ENCODE data around the gene PKP4. TPM values are rescaled to one million over a fixed set of nuclear protein-coding genes. Genes with fewer than 3 reads are reported as not detected.

PKP4 gene
- total RNA-seq, 1 donor from 2014 or later, result 83.9 TPM

DNA sequence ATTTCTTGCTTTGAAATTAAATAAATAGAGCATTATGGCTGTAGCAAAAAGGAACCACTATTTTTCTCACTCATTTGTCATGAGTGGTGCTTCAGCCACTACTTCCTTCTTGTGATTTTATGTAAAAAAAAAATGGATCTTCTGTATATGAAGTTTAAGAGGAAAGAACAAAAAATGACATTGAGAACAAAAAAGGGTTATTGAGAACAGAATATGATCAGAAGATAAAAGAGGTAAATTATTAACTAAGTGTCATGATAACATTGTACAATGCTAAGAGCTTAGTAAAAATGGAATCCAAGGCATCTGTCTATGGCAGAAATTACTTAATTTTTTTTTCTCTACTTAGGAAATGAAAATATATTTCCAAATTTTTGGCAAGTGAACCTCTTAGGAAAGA is 103.5 kb downstream of the PKP4 start:
- Histone ChIP-seq H3K27me3 (no peaks in the 10 kb centered on the region), H3K36me3 (no peaks in the 10 kb centered on the region), H3K9ac (no peak overlapping the region), H3F3A (ENCODE audit: low read depth) (no peaks in the 10 kb centered on the region), H3K4me3 (no peak overlapping the region), H3K4me1 (no peaks in the 10 kb centered on the region), H3K4me2 (no peak overlapping the region), H3K27ac (no peak overlapping the region), H2AFZ (replicated peaks) (no peak overlapping the region), H4K20me1 (ENCODE audit: low read depth) (no peaks in the 10 kb centered on the region), H3K79me2 (ENCODE audit: low read depth) (no peaks in the 10 kb centered on the region), H3K9me3 (ENCODE audit: low read depth) (no peaks in the 10 kb centered on the region)
- H3K36me3 Mint-ChIP-seq, result no peaks in the 10 kb centered on the region
- H3K27ac Mint-ChIP-seq, result no peak overlapping the region
- DNase-seq (ENCODE audit: low spot score), result no peak
- no peak overlapping the region for H3K4me3 Mint-ChIP-seq
- H3K27me3 Mint-ChIP-seq (ENCODE audit: insufficient read depth, low read depth), result peaks cover 2% of the 10 kb centered on the region
- TF ChIP-seq EZH2 (IDR thresholded peaks at IDR 0.05) (no peak), EZH2phosphoT487 (IDR thresholded peaks at IDR 0.05) (no peak)
- TF ChIP-seq, protein P1, sequence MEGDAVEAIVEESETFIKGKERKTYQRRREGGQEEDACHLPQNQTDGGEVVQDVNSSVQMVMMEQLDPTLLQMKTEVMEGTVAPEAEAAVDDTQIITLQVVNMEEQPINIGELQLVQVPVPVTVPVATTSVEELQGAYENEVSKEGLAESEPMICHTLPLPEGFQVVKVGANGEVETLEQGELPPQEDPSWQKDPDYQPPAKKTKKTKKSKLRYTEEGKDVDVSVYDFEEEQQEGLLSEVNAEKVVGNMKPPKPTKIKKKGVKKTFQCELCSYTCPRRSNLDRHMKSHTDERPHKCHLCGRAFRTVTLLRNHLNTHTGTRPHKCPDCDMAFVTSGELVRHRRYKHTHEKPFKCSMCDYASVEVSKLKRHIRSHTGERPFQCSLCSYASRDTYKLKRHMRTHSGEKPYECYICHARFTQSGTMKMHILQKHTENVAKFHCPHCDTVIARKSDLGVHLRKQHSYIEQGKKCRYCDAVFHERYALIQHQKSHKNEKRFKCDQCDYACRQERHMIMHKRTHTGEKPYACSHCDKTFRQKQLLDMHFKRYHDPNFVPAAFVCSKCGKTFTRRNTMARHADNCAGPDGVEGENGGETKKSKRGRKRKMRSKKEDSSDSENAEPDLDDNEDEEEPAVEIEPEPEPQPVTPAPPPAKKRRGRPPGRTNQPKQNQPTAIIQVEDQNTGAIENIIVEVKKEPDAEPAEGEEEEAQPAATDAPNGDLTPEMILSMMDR (IDR thresholded peaks at IDR 0.05), result no peak
- no peaks in the 10 kb centered on the region for H3K9me3 Mint-ChIP-seq
- no peaks in the 10 kb centered on the region for H3K4me1 Mint-ChIP-seq

DNA sequence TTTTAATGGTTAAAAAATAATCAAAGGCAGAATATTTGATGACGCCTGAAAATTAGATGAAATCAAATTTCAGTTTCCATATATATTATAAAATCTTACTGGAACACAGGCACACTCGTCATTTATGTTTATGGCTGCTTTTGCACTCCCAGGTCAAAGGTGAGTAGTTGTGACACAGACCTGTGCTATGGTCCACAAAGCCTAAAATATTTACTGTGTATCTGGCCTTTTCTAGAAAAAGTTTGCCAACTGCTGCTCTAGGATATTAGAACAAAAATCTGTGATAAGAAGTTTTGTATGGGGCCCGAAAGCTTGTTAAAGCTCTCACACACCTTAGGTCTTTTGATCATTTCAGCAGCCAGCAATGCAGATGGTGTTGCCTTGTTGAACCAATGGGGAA is 104.3 kb downstream of the PKP4 start:
- H3K4me1 ChIP-seq, result no peaks in the 10 kb centered on the region
- Mint-ChIP-seq H3K27ac (no peak overlapping the region), H3K4me1 (no peaks in the 10 kb centered on the region), H3K36me3 (no peaks in the 10 kb centered on the region), H3K4me3 (no peak overlapping the region), H3K9me3 (no peaks in the 10 kb centered on the region), H3K27me3 (ENCODE audit: insufficient read depth, low read depth) (peaks cover 2% of the 10 kb centered on the region)
- DNase-seq (ENCODE audit: low spot score), result no peak
- H3K27ac ChIP-seq, result no peak overlapping the region
- no peak overlapping the region for H2AFZ ChIP-seq (replicated peaks)
- H3K9me3 ChIP-seq (ENCODE audit: low read depth), result no peaks in the 10 kb centered on the region
- no peak overlapping the region for H3K9ac ChIP-seq
- no peak overlapping the region for H3K4me3 ChIP-seq
- H4K20me1 ChIP-seq (ENCODE audit: low read depth), result no peaks in the 10 kb centered on the region
- TF ChIP-seq, protein P1 (IDR thresholded peaks at IDR 0.05), result no peak
- TF ChIP-seq EZH2 (IDR thresholded peaks at IDR 0.05), result no peak
- TF ChIP-seq EZH2phosphoT487 (IDR thresholded peaks at IDR 0.05), result no peak
- no peaks in the 10 kb centered on the region for H3K79me2 ChIP-seq (ENCODE audit: low read depth)
- no peak overlapping the region for H3K4me2 ChIP-seq
- no peaks in the 10 kb centered on the region for H3K36me3 ChIP-seq
- no peaks in the 10 kb centered on the region for H3F3A ChIP-seq (ENCODE audit: low read depth)
- no peaks in the 10 kb centered on the region for H3K27me3 ChIP-seq

DNA sequence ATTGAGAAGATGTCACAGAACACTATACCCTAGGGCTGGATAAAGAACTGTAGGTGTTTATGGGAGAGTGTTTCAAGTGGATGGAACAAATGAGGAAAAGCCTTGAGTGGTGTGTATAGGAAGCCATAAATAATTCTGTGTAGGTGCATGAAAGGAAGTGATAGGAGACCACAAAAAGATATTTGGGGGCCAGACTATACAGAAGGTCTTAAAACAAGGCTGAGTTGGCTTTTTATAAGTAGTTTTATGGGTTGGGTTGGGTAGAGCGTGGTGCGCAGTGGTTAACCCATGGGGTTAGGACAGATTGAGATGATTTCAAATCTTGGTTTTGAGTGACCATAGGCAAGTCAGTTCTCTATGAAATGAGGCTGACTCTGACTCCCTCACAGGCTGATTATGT is 110.5 kb downstream of the PKP4 start:
- Histone ChIP-seq H2AFZ (replicated peaks) (no peak overlapping the region), H3K9me3 (ENCODE audit: low read depth) (no peaks in the 10 kb centered on the region), H3K4me2 (no peak overlapping the region), H3F3A (ENCODE audit: low read depth) (no peaks in the 10 kb centered on the region), H3K4me3 (no peak overlapping the region), H3K79me2 (ENCODE audit: low read depth) (no peaks in the 10 kb centered on the region), H3K9ac (no peak overlapping the region), H3K27ac (no peak overlapping the region), H4K20me1 (ENCODE audit: low read depth) (no peaks in the 10 kb centered on the region), H3K4me1 (no peaks in the 10 kb centered on the region), H3K27me3 (no peaks in the 10 kb centered on the region), H3K36me3 (no peaks in the 10 kb centered on the region)
- Mint-ChIP-seq H3K27ac (no peak overlapping the region), H3K27me3 (ENCODE audit: insufficient read depth, low read depth) (no peaks in the 10 kb centered on the region), H3K9me3 (peaks cover 3% of the 10 kb centered on the region), H3K4me1 (no peaks in the 10 kb centered on the region), H3K4me3 (no peak overlapping the region), H3K36me3 (peaks cover 7% of the 10 kb centered on the region)
- no peak for DNase-seq (ENCODE audit: low spot score)
- TF ChIP-seq, protein P1 (IDR thresholded peaks at IDR 0.05), result no peak
- no peak for TF ChIP-seq EZH2phosphoT487 (IDR thresholded peaks at IDR 0.05)
- no peak for TF ChIP-seq EZH2 (IDR thresholded peaks at IDR 0.05)
